Calu3 (cell line): ENCODE measurements around the gene CCAR1. TPM values are rescaled to one million over a fixed set of nuclear protein-coding genes. Genes with fewer than 3 reads are reported as not detected.

Experiments used
- BruUV-seq: library from RNA; stranded (reverse); fragments of 400-500 nt; replicated peaks from 2 replicates; lab custom pipeline; 2021; lab: Mats Ljungman, UMichigan
- CTCF ChIA-PET: fragments of 300-600 bp; sonication (Branson Sonifier 250); formaldehyde crosslinking; loops from one replicate; lab custom pipeline; 2022; ENCODE audit warnings: antibody characterized with exemption; lab: Charles Lee
- DNase-seq: peaks from one replicate; pipeline ENCODE4 v3.0.0; 2022
- H3K27ac Mint-ChIP-seq: one replicate; pipeline ENCODE4 v1.8.0; 2022; ENCODE audit warnings: mixed read lengths; ENCODE audit not compliant: unreplicated experiment
- H3K27me3 Mint-ChIP-seq: one replicate; pipeline ENCODE4 v1.8.0; 2022; ENCODE audit warnings: mixed read lengths; ENCODE audit not compliant: unreplicated experiment
- H3K36me3 Mint-ChIP-seq: one replicate; pipeline ENCODE4 v1.8.0; 2022; ENCODE audit warnings: mild to moderate bottlenecking, moderate library complexity, mixed read lengths; ENCODE audit not compliant: insufficient read depth, unreplicated experiment
- H3K4me1 Mint-ChIP-seq: one replicate; pipeline ENCODE4 v1.8.0; 2022; ENCODE audit warnings: mild to moderate bottlenecking, low read depth, mixed read lengths; ENCODE audit not compliant: unreplicated experiment
- H3K4me3 Mint-ChIP-seq: one replicate; pipeline ENCODE4 v1.8.0; 2022; ENCODE audit warnings: mild to moderate bottlenecking, low read depth, moderate library complexity, mixed read lengths; ENCODE audit not compliant: unreplicated experiment
- H3K9me3 Mint-ChIP-seq: one replicate; pipeline ENCODE4 v1.8.0; 2022; ENCODE audit warnings: low read depth, mixed read lengths; ENCODE audit not compliant: unreplicated experiment
- CTCF ChIP-seq: fragments of 200-600 bp; IDR thresholded peaks from one replicate; pipeline ENCODE4 v1.8.0; 2022; ENCODE audit warnings: antibody characterized with exemption; ENCODE audit not compliant: unreplicated experiment
- intact Hi-C: fragments of 100-400 bp; cut with micrococcal nuclease; formaldehyde crosslinking; loops from one replicate; pipeline ENCODE4 v1.10.0; 2022; ENCODE audit not compliant: unreplicated experiment
- total RNA-seq: library from RNA; stranded (reverse); gene quantifications from 2 replicates; pipeline ENCODE4 v1.2.3, GENCODE V29; 2022

The CCAR1 gene
- total RNA-seq, 1 experiment from 2014 or later: 105 TPM

- no TSS peak for BruUV-seq
- H3K4me1 Mint-ChIP-seq: peaks cover 11% of the 10 kb centered on the region
- H3K9me3 Mint-ChIP-seq: no peaks in the 10 kb centered on the region
- H3K36me3 Mint-ChIP-seq: peaks cover 64% of the 10 kb centered on the region
- intact Hi-C loops: loop anchor here (10.0 kb wide), 1 partner anchor 167 kb away; no protein-coding TSS in a partner anchor
- peak overlapping the region; percentile 99 for H3K27ac Mint-ChIP-seq
- peak overlapping the region; percentile 92 for H3K4me3 Mint-ChIP-seq
- no peak for DNase-seq
- TF ChIP-seq CTCF: no peak
- no peaks in the 10 kb centered on the region for H3K27me3 Mint-ChIP-seq
- CTCF ChIA-PET: interaction anchor here (0.6 to 1.0 kb wide), 2 partner anchors 171 to 234 kb away, joined by 3 to 4 read pairs; partner anchors contain the start of gene DDX21
Observed at GRCh38 chr10:68721673-68722335, 765 bp downstream of the CCAR1 start.

GRCh38 chr10:68725016-68725415 is 4.0 kb downstream of the CCAR1 start:
- Mint-ChIP-seq H3K4me1 (peaks cover 11% of the 10 kb centered on the region), H3K27me3 (no peaks in the 10 kb centered on the region), H3K4me3 (no peak overlapping the region), H3K36me3 (peaks cover 95% of the 10 kb centered on the region), H3K27ac (no peak overlapping the region), H3K9me3 (no peaks in the 10 kb centered on the region)
- DNase-seq: no peak
- no peak for TF ChIP-seq CTCF
- intact Hi-C loops: loop anchor here (10.0 kb wide), 1 partner anchor 170 kb away; no protein-coding TSS in a partner anchor
- no TSS peak for BruUV-seq
- CTCF ChIA-PET: no interaction called here

- no peak for TF ChIP-seq CTCF
- no peak for DNase-seq
- Mint-ChIP-seq H3K9me3 (no peaks in the 10 kb centered on the region), H3K27ac (no peak overlapping the region), H3K36me3 (peaks cover 84% of the 10 kb centered on the region), H3K4me1 (peaks cover 6% of the 10 kb centered on the region), H3K27me3 (no peaks in the 10 kb centered on the region), H3K4me3 (no peak overlapping the region)
- CTCF ChIA-PET: interaction anchor here (0.5 kb wide), 1 partner anchor 223 kb away, joined by 4 read pairs; no protein-coding TSS in a partner anchor
- no TSS peak for BruUV-seq
- intact Hi-C loops: loop anchor here (10.0 kb wide), 1 partner anchor 172 kb away; no protein-coding TSS in a partner anchor
Observed at GRCh38 chr10:68727146-68727545, 6.1 kb downstream of the CCAR1 start.

GRCh38 chr10:68732651-68733050 is 11.6 kb downstream of the CCAR1 start:
- H3K9me3 Mint-ChIP-seq: no peaks in the 10 kb centered on the region
- no peak for DNase-seq
- no TSS peak for BruUV-seq
- no peak overlapping the region for H3K27ac Mint-ChIP-seq
- H3K27me3 Mint-ChIP-seq: no peaks in the 10 kb centered on the region
- intact Hi-C loops: no loop called here
- CTCF ChIA-PET: no interaction called here
- TF ChIP-seq CTCF: no peak
- H3K4me1 Mint-ChIP-seq: no peaks in the 10 kb centered on the region
- no peak overlapping the region for H3K4me3 Mint-ChIP-seq
- peaks cover 68% of the 10 kb centered on the region for H3K36me3 Mint-ChIP-seq
